Measurements from ENCODE around the gene AOAH.

GRCh38 chr7:36598054-36598674 lies 126.1 kb downstream of the AOAH start:
- TF ChIP-seq MAFK (IDR thresholded peaks at IDR 0.05; ENCODE audit: low read depth, low read length) = no peak
- TF ChIP-seq MXI1 (IDR thresholded peaks at IDR 0.05; ENCODE audit: borderline replicate concordance, low read depth, low read length) = no peak
- no peak for TF ChIP-seq RCOR1 (IDR thresholded peaks at IDR 0.05; ENCODE audit: insufficient replicate concordance, low read length)
- TF ChIP-seq CTCF (conservative IDR thresholded peaks at IDR 0.05; ENCODE audit: low read depth, low read length) = no peak
- no peak for TF ChIP-seq RAD21 (IDR thresholded peaks at IDR 0.05; ENCODE audit: low read length)
- no peak for TF ChIP-seq RFX5 (IDR thresholded peaks at IDR 0.05; ENCODE audit: low read depth, low read length)
- TF ChIP-seq SMC3 (IDR thresholded peaks at IDR 0.05; ENCODE audit: low read depth, low read length) = no peak
- TF ChIP-seq MAZ (IDR thresholded peaks at IDR 0.05; ENCODE audit: borderline replicate concordance, low read depth, low read length) = no peak

Measured in IMR-90 (cell line).